ENCODE results near the gene ZNFX1.

The ZNFX1 gene

DNA sequence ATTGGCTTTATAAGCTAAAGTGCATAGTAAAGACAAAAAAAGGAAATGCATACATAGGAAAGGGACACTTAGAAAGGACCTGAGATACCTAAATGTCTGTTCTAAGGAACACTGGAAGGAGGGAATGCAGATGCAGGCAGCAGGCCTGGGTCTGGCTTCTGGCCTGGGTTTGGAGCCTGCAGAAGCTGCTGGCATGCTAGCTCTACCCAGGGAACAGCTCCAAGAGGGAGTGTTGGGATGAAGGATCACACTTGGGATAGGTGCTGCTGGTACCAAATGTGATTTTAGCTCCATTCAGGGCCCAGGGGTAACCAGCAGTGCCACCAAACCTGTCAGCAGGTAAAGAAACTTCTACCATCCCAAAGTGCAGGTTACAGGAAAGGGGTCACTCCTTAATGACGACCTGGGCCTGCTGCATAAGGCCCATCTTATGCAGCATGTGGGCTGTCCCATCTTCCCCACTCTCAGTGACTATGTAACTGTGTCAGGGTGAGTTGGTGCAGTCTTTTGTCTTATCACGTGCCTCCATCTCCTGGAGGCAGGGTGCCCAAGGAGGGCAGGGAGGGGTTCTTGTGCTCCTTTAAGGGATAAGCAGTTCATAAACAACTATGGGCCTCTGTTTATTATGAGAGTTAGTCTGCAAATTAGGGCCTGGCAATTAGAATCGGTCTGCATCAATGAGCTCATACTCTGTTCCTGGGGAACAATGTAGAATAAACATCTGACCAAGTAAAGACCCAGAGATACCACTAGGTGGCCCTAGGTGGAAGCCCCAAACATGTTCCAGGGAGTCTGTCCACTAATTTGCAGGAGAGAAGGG lies 31.7 kb downstream of the ZNFX1 start:
- H4K20me1 ChIP-seq (ENCODE audit: insufficient read depth, low read length) = peaks cover 10% of the 10 kb centered on the region
- DNase-seq = peak; percentile 38
- TF ChIP-seq, protein P1, sequence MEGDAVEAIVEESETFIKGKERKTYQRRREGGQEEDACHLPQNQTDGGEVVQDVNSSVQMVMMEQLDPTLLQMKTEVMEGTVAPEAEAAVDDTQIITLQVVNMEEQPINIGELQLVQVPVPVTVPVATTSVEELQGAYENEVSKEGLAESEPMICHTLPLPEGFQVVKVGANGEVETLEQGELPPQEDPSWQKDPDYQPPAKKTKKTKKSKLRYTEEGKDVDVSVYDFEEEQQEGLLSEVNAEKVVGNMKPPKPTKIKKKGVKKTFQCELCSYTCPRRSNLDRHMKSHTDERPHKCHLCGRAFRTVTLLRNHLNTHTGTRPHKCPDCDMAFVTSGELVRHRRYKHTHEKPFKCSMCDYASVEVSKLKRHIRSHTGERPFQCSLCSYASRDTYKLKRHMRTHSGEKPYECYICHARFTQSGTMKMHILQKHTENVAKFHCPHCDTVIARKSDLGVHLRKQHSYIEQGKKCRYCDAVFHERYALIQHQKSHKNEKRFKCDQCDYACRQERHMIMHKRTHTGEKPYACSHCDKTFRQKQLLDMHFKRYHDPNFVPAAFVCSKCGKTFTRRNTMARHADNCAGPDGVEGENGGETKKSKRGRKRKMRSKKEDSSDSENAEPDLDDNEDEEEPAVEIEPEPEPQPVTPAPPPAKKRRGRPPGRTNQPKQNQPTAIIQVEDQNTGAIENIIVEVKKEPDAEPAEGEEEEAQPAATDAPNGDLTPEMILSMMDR (IDR thresholded peaks at IDR 0.05; ENCODE audit: borderline replicate concordance, extremely low read depth, low read length, poor library complexity, severe bottlenecking) = peak; percentile 76
- TF ChIP-seq EZH2 (IDR thresholded peaks at IDR 0.05; ENCODE audit: borderline replicate concordance, low read depth, low read length, severe bottlenecking) = no peak

DNA sequence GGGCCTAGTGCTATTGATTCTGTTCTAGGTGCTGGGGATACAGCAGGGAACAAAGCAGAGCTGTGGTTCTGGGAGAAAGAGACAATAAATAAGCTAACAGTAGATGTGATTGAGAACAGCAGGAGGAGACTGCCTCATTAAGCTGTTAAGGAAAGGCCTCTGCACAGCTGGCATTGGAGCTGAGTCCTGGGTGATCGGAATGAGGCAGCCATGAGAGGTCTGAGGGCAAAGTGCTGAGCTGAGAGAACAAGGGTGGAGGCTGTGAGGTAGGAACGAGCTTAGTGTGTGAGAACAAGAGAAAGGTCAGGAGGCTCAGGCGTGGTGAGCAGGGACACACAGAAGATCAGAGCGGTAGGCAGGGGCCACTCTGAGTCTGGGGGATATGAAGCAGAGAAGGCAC lies 40.3 kb downstream of the ZNFX1 start:
- ATAC-seq (ENCODE audit: insufficient read depth, low read depth) (no peak), DNase-seq (no peak)
- Histone ChIP-seq H4K20me1 (ENCODE audit: insufficient read depth, low read length) (no peaks in the 10 kb centered on the region), H3K4me2 (ENCODE audit: insufficient read depth, low read length) (no peak overlapping the region), H3K27me3 (ENCODE audit: insufficient read depth, low read length, poor library complexity) (no peaks in the 10 kb centered on the region), H3K4me1 (ENCODE audit: insufficient read depth, low read length) (no peaks in the 10 kb centered on the region), H3K79me2 (ENCODE audit: insufficient read depth, low read length) (no peaks in the 10 kb centered on the region), H3K4me3 (ENCODE audit: low read depth in 1 of 2, low read length in 2 of 2) (no peak overlapping the region), H3K9me3 (ENCODE audit: insufficient read depth, low read length, severe bottlenecking) (no peaks in the 10 kb centered on the region), H2AFZ (ENCODE audit: low read depth, low read length) (no peak overlapping the region), H3K36me3 (ENCODE audit: insufficient read depth, low read length) (peaks cover 91% of the 10 kb centered on the region), H3K27ac (ENCODE audit: low read length) (no peak overlapping the region), H3K9ac (ENCODE audit: low read depth, low read length) (no peak overlapping the region)
- TF ChIP-seq, protein P1 (IDR thresholded peaks at IDR 0.05; ENCODE audit: borderline replicate concordance, extremely low read depth, low read length, poor library complexity, severe bottlenecking) = no peak
- TF ChIP-seq EZH2 (IDR thresholded peaks at IDR 0.05; ENCODE audit: borderline replicate concordance, low read depth, low read length, severe bottlenecking) = no peak

More for the DNA sequence above, 31.7 kb downstream of the ZNFX1 start:
- Histone ChIP-seq H3K4me3 (ENCODE audit: low read depth in 1 of 2, low read length in 2 of 2) (no peak overlapping the region), H3K9ac (ENCODE audit: low read depth, low read length) (no peak overlapping the region), H3K4me2 (ENCODE audit: insufficient read depth, low read length) (no peak overlapping the region), H3K4me1 (ENCODE audit: insufficient read depth, low read length) (no peaks in the 10 kb centered on the region), H3K9me3 (ENCODE audit: insufficient read depth, low read length, severe bottlenecking) (no peaks in the 10 kb centered on the region), H3K27me3 (ENCODE audit: insufficient read depth, low read length, poor library complexity) (no peaks in the 10 kb centered on the region), H2AFZ (ENCODE audit: low read depth, low read length) (no peak overlapping the region), H3K27ac (ENCODE audit: low read length) (no peak overlapping the region), H3K36me3 (ENCODE audit: insufficient read depth, low read length) (peaks cover 88% of the 10 kb centered on the region), H3K79me2 (ENCODE audit: insufficient read depth, low read length) (no peaks in the 10 kb centered on the region)
- peak; percentile 81 for ATAC-seq (ENCODE audit: insufficient read depth, low read depth)

DNA sequence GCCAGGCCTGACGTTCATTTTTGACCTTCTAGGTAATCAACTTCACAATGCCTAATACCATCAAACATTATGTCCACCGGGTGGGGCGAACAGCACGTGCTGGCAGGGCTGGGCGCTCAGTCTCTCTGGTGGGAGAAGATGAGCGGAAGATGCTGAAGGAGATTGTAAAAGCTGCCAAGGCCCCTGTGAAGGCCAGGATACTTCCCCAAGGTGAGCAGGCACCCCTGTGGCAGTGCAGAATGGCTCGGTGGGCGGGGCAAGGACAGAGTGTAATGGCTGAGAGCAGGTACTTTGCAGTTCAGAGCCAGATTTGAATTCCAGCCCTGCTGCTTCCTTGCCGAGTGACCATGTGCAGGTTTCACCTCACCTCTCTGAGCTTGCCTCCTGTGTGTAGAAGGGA lies 41.6 kb downstream of the ZNFX1 start:
- Histone ChIP-seq H3K79me2 (ENCODE audit: insufficient read depth, low read length) (no peaks in the 10 kb centered on the region), H4K20me1 (ENCODE audit: insufficient read depth, low read length) (no peaks in the 10 kb centered on the region), H3K4me3 (ENCODE audit: low read depth in 1 of 2, low read length in 2 of 2) (no peak overlapping the region), H3K9me3 (ENCODE audit: insufficient read depth, low read length, severe bottlenecking) (no peaks in the 10 kb centered on the region), H3K4me2 (ENCODE audit: insufficient read depth, low read length) (no peak overlapping the region), H3K27me3 (ENCODE audit: insufficient read depth, low read length, poor library complexity) (no peaks in the 10 kb centered on the region), H3K9ac (ENCODE audit: low read depth, low read length) (no peak overlapping the region), H3K36me3 (ENCODE audit: insufficient read depth, low read length) (peaks cover 87% of the 10 kb centered on the region), H3K4me1 (ENCODE audit: insufficient read depth, low read length) (no peaks in the 10 kb centered on the region), H3K27ac (ENCODE audit: low read length) (no peak overlapping the region), H2AFZ (ENCODE audit: low read depth, low read length) (no peak overlapping the region)
- TF ChIP-seq EZH2 (IDR thresholded peaks at IDR 0.05; ENCODE audit: borderline replicate concordance, low read depth, low read length, severe bottlenecking) = no peak
- TF ChIP-seq, protein P1 (IDR thresholded peaks at IDR 0.05; ENCODE audit: borderline replicate concordance, extremely low read depth, low read length, poor library complexity, severe bottlenecking) = no peak
- DNase-seq (no peak), ATAC-seq (ENCODE audit: insufficient read depth, low read depth) (no peak)
